Effector memory CD8-positive, alpha-beta T cell (primary cell): Measurements from ENCODE around the gene AQP12B.

Source experiments
- ATAC-seq: fragments of 150-1000 bp; cut with Tn5 transposase; replicated peaks from 2 replicates; pipeline ENCODE4 v1.10.0; 2021; ENCODE audit warnings: mild to moderate bottlenecking, moderate library complexity
- DNase-seq, 3 experiments: peaks; one replicate each; pipeline ENCODE4 v3.0.0; 2021
- H3K27ac Mint-ChIP-seq, 2 donors: one replicate each; pipeline ENCODE4 v1.8.0; 2022; ENCODE audit warnings: mild to moderate bottlenecking in 2 of 2, mixed read lengths in 2 of 2, moderate library complexity in 2 of 2
- H3K27me3 Mint-ChIP-seq, 2 donors: one replicate each; pipeline ENCODE4 v1.8.0; 2022; ENCODE audit warnings: mixed read lengths in 2 of 2
- H3K36me3 Mint-ChIP-seq: one replicate; pipeline ENCODE4 v1.8.0; 2022; ENCODE audit warnings: mild to moderate bottlenecking, moderate library complexity, mixed read lengths; ENCODE audit not compliant: insufficient read depth
- H3K4me1 Mint-ChIP-seq, 2 donors: one replicate each; pipeline ENCODE4 v1.8.0; 2022; ENCODE audit warnings: low read depth in 2 of 2, mixed read lengths in 2 of 2
- H3K4me3 Mint-ChIP-seq, 2 donors: one replicate each; pipeline ENCODE4 v1.8.0; 2022; ENCODE audit warnings: mild to moderate bottlenecking in 2 of 2, mixed read lengths in 2 of 2, moderate library complexity in 2 of 2
- H3K9me3 Mint-ChIP-seq, 2 donors: one replicate each; pipeline ENCODE4 v1.8.0; 2022; ENCODE audit warnings: mixed read lengths in 2 of 2

AQP12B gene

DNA sequence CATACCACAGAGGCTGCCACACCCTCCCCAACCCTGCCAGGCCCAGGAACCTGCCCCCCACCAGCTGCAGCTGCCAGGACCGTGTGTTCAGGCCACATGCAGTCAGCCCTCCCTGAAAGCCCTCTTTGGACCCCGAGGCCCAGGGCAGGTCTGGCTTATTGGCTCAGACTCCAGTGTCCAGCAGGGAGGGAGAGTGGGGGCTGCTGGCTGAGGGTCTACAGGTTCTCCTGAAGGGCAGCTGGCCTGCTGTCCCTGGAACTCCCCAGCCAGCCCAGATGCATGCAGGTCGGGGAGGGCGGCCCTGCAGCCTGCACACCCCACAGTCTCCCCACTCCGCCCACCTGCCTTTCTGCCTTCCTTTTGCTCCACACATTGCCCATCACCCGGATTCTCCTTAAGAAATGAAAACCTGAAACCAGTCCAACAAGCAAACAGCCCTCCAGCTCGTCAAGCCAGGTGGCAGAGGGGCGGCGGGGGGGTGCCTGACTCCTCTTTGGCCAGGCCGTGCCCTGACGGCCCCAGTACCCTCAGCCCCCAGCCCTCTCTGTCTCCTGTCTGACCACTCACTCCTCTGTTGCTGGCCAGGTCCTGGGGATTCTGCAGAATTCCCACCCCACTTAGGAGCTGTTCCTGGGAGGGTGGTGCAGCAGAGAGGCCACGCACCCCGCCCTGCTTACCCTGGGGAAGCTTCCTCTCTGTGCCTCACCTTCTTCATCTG, 39.4 kb downstream of the AQP12B start:
- Mint-ChIP-seq H3K4me3 (no peak overlapping the region), H3K9me3 (peaks cover 0 to 1% of the 10 kb centered on the region in 2 donors), H3K27me3 (peaks cover 10 to 12% of the 10 kb centered on the region in 2 donors), H3K27ac (peak overlapping the region; percentile 80 to 83), H3K36me3 (peaks cover 14% of the 10 kb centered on the region), H3K4me1 (peaks cover 13 to 14% of the 10 kb centered on the region in 2 donors)
- no peak for ATAC-seq
- DNase-seq = peak in 1 of 3 experiments; percentile 0

GRCh38 chr2:240642806-240643092, 39.9 kb downstream of the AQP12B start:
- H3K36me3 Mint-ChIP-seq = peaks cover 10% of the 10 kb centered on the region
- no peak for ATAC-seq
- no peak overlapping the region for H3K4me3 Mint-ChIP-seq
- H3K4me1 Mint-ChIP-seq = peaks cover 16% of the 10 kb centered on the region in 2 donors
- H3K27ac Mint-ChIP-seq = no peak overlapping the region
- peaks cover 4 to 7% of the 10 kb centered on the region in 2 donors for H3K27me3 Mint-ChIP-seq
- peaks cover 0 to 1% of the 10 kb centered on the region in 2 donors for H3K9me3 Mint-ChIP-seq
- no peak for DNase-seq

- ATAC-seq (no peak), DNase-seq (no peak)
- Mint-ChIP-seq H3K9me3 (peaks cover 0 to 1% of the 10 kb centered on the region in 2 donors), H3K4me3 (no peak overlapping the region), H3K4me1 (peaks cover 13 to 16% of the 10 kb centered on the region in 2 donors), H3K27ac (no peak overlapping the region), H3K27me3 (peaks cover 0 to 2% of the 10 kb centered on the region in 2 donors), H3K36me3 (peaks cover 9% of the 10 kb centered on the region)
Observed at GRCh38 chr2:240642061-240642805, 40.5 kb downstream of the AQP12B start.

GRCh38 chr2:240640939-240641338, 41.7 kb downstream of the AQP12B start:
- ATAC-seq (no peak), DNase-seq (no peak)
- no peaks in the 10 kb centered on the region for H3K27me3 Mint-ChIP-seq
- H3K4me3 Mint-ChIP-seq = no peak overlapping the region
- peaks cover 7 to 9% of the 10 kb centered on the region in 2 donors for H3K4me1 Mint-ChIP-seq
- no peak overlapping the region for H3K27ac Mint-ChIP-seq
- peaks cover 3% of the 10 kb centered on the region for H3K36me3 Mint-ChIP-seq
- H3K9me3 Mint-ChIP-seq = no peaks in the 10 kb centered on the region

DNA sequence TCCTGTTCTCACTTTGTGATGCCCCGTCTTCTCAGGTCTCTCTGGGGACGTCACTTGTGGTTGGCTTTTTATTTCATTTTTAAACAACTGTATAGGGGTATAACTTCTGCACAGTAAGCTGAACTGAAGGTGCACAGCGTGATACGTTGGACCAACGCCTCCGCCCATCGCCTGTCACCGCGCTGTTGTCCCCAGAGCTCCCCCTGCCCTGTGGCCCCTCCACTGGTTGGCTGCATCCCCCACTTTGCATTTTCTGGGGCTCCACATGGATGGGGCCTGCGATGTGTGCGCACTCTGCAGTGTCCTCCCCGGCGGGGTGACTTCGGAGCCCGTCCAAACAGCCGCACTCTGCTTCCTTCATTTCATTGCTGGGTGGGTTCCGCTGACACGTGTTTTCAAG, 43.1 kb downstream of the AQP12B start:
- H3K9me3 Mint-ChIP-seq = no peaks in the 10 kb centered on the region
- peaks cover 3 to 6% of the 10 kb centered on the region in 2 donors for H3K4me1 Mint-ChIP-seq
- peak overlapping the region in 1 of 2 donors; percentile 62 for H3K27ac Mint-ChIP-seq
- ATAC-seq = no peak
- H3K4me3 Mint-ChIP-seq = no peak overlapping the region
- DNase-seq = no peak
- no peaks in the 10 kb centered on the region for H3K27me3 Mint-ChIP-seq
- peaks cover 3% of the 10 kb centered on the region for H3K36me3 Mint-ChIP-seq

DNA sequence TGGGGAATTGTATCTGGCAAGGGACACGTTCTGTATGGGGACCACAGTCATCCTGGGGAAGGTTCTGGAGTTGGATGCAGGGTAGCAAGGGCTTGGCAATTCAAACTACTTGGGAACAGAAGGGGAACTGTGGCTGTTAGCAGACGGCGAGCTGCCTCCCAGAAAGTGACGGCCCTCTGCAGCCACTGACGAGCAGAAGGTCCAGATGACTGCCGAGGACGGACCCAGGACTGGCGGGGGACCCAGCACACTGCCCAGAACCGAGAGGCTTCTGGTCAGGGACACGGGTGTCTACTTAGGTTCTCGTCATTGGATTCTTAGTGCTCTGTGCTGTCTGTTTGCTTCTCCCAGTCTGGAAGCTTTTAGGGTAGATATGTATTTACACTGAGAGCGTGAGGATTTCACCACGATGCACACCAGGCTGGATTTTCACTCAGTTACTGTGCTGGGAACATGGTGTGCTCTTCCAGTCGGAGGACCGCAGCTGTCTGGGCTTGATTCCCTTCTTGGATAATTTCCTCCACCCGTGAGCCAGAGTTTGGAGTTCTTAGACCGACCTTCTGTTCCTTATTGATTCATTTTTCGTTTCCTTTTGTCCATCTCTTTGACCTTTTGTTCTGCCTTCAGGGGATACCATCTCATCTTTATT, 44.0 kb downstream of the AQP12B start:
- H3K36me3 Mint-ChIP-seq = peaks cover 3% of the 10 kb centered on the region
- no peaks in the 10 kb centered on the region for H3K27me3 Mint-ChIP-seq
- peaks cover 3 to 6% of the 10 kb centered on the region in 2 donors for H3K4me1 Mint-ChIP-seq
- ATAC-seq = no peak
- H3K9me3 Mint-ChIP-seq = peaks cover 0 to 3% of the 10 kb centered on the region in 2 donors
- H3K4me3 Mint-ChIP-seq = no peak overlapping the region
- DNase-seq = no peak
- no peak overlapping the region for H3K27ac Mint-ChIP-seq

- peaks cover 3 to 4% of the 10 kb centered on the region in 2 donors for H3K4me1 Mint-ChIP-seq
- ATAC-seq = no peak
- H3K4me3 Mint-ChIP-seq = no peak overlapping the region
Observed at GRCh38 chr2:240637901-240638345, 44.8 kb downstream of the AQP12B start.

GRCh38 chr2:240637116-240637900, 45.4 kb downstream of the AQP12B start:
- H3K36me3 Mint-ChIP-seq = peaks cover 3% of the 10 kb centered on the region
- no peak for ATAC-seq
- no peak for DNase-seq
- peak overlapping the region in 1 of 2 donors; percentile 69 for H3K27ac Mint-ChIP-seq
- H3K27me3 Mint-ChIP-seq = no peaks in the 10 kb centered on the region
- H3K4me1 Mint-ChIP-seq = peaks cover 3 to 4% of the 10 kb centered on the region in 2 donors
- no peak overlapping the region for H3K4me3 Mint-ChIP-seq
- peaks cover 0 to 9% of the 10 kb centered on the region in 2 donors for H3K9me3 Mint-ChIP-seq

More at GRCh38 chr2:240637901-240638345, 44.8 kb downstream of the AQP12B start:
- Mint-ChIP-seq H3K9me3 (peaks cover 0 to 9% of the 10 kb centered on the region in 2 donors), H3K36me3 (peaks cover 3% of the 10 kb centered on the region), H3K27me3 (no peaks in the 10 kb centered on the region), H3K27ac (peak overlapping the region in 1 of 2 donors; percentile 69)
- no peak for DNase-seq

DNA sequence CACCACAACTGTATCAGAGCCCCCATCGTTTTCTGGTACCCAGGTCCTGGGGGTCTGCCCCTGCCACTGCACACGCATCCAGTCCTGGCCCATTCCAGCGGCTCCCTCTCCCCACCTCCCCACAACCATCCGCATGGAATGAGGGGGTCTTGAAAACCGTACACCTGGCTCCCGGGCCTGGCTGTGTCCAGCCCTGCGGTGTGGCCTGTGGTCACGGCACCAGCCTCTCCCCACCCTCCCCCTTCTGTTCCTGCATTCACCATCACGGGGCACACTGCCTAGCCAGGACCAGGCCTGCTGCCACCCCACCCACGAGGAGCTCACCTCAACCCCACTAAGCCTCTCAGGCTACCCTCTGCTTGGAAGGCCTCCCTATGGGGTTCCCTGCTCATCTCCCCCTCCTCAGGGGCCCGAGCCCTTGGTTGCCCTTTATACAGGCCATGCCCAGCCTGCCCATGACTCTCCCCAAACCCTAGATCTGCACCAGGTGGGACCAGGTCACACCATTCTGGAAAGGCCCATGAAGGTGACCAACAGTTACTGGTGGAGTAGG, 46.0 kb downstream of the AQP12B start:
- Mint-ChIP-seq H3K9me3 (peaks cover 0 to 9% of the 10 kb centered on the region in 2 donors), H3K4me3 (no peak overlapping the region), H3K27ac (peak overlapping the region in 1 of 2 donors; percentile 69), H3K36me3 (peaks cover 3% of the 10 kb centered on the region), H3K27me3 (no peaks in the 10 kb centered on the region), H3K4me1 (peaks cover 3 to 4% of the 10 kb centered on the region in 2 donors)
- ATAC-seq (no peak), DNase-seq (no peak)

GRCh38 chr2:240635998-240636547, 46.6 kb downstream of the AQP12B start:
- Mint-ChIP-seq H3K27ac (peak overlapping the region in 1 of 2 donors; percentile 69), H3K4me3 (no peak overlapping the region), H3K9me3 (peaks cover 0 to 9% of the 10 kb centered on the region in 2 donors), H3K4me1 (peaks cover 3 to 4% of the 10 kb centered on the region in 2 donors), H3K36me3 (peaks cover 3% of the 10 kb centered on the region), H3K27me3 (no peaks in the 10 kb centered on the region)
- ATAC-seq (no peak), DNase-seq (no peak)

GRCh38 chr2:240635121-240635997, 47.3 kb downstream of the AQP12B start:
- H3K27ac Mint-ChIP-seq = peak overlapping the region in 1 of 2 donors; percentile 35
- ATAC-seq (no peak), DNase-seq (no peak)
- peaks cover 3 to 4% of the 10 kb centered on the region in 2 donors for H3K4me1 Mint-ChIP-seq
- H3K36me3 Mint-ChIP-seq = peaks cover 3% of the 10 kb centered on the region
- H3K27me3 Mint-ChIP-seq = no peaks in the 10 kb centered on the region
- peaks cover 0 to 9% of the 10 kb centered on the region in 2 donors for H3K9me3 Mint-ChIP-seq
- no peak overlapping the region for H3K4me3 Mint-ChIP-seq

DNA sequence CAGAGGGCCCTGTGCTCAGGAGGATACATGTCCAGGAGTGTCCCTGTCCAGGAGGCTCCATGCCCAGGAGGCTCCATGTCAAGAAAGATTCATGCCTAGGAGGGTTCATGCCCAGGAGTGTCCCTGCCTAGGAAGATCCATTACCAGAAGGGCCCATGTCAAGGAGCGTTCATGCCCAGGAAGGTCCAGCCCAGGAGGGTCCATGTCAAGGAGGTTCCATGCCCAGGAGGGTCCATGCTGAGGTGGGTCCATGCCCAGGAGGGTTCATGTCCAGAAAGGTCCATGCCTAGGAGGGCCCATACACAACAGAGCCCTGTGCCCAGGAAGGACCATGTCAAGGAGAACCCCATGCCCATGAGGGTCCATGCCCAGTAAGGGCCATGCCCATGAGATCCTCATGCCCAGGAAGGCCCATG, 50.4 kb downstream of the AQP12B start:
- Mint-ChIP-seq H3K4me1 (peaks cover 0 to 3% of the 10 kb centered on the region in 2 donors), H3K9me3 (peaks cover 0 to 9% of the 10 kb centered on the region in 2 donors), H3K36me3 (peaks cover 9% of the 10 kb centered on the region), H3K27me3 (no peaks in the 10 kb centered on the region), H3K27ac (no peak overlapping the region), H3K4me3 (no peak overlapping the region)
- DNase-seq = no peak
- ATAC-seq = no peak
